ENCODE measurements around the gene CLCF1. TPM values are rescaled to one million over a fixed set of nuclear protein-coding genes. Genes with fewer than 3 reads are reported as not detected.
A peak's percentile ranks its signal among the peaks of the same experiment; 100 is the strongest.

Gene CLCF1
- total and polyA plus RNA-seq, 2 of the 13 experiments (the other 11 are each of a cell fraction or from before 2014, with no cell fraction given): 0.49 to 0.78 TPM

GRCh38 chr11:67401495-67402191 lies 28.2 kb upstream of the CLCF1 start, which contains the start of gene PPP1CA (continued):
- TF ChIP-seq ESRRA (CRISPR knock-in tag; IDR thresholded peaks at IDR 0.05; ENCODE audit: low read depth) (no peak), CERS6 (CRISPR knock-in tag; IDR thresholded peaks at IDR 0.05) (no peak), ZNF407 (CRISPR knock-in tag; IDR thresholded peaks at IDR 0.05; ENCODE audit: not compliant biosample characterization) (no peak), ZNF770 (CRISPR knock-in tag; IDR thresholded peaks at IDR 0.05) (no peak; the same call in 1 of the 2 replicates), ZUFSP (CRISPR knock-in tag; IDR thresholded peaks at IDR 0.05; ENCODE audit: borderline replicate concordance) (no peak), ZBED4 (CRISPR knock-in tag; IDR thresholded peaks at IDR 0.05; ENCODE audit: borderline replicate concordance) (no peak; the same call in 1 of the 2 replicates), TEF (CRISPR knock-in tag; IDR thresholded peaks at IDR 0.05) (no peak), ZMYM4 (CRISPR knock-in tag; IDR thresholded peaks at IDR 0.05) (peak; percentile 69), ZNF296 (CRISPR knock-in tag; conservative IDR thresholded peaks at IDR 0.05) (no peak)

Data from HepG2 (cell line).